ENCODE measurements around the gene MUSK.

DNA sequence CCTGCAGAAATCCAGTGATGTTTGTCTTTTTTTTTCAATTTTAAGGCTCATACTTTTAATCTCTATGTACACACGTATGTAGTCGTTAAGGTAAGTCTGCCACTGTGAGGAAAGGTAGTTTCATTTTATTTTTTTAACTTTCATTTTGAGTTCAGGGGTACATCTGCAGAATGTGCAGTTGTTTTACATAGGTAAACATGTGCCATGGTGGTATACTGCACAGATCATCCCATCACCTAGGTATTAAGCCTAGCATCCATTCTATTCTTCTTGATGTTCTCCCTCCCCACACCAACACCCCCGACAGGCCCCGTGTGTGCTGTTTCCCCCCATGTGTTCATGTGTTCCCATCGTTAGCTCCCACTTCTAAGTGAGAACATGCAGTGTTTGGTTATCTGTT lies 19.7 kb downstream of the MUSK start:
- TF ChIP-seq, protein P1, sequence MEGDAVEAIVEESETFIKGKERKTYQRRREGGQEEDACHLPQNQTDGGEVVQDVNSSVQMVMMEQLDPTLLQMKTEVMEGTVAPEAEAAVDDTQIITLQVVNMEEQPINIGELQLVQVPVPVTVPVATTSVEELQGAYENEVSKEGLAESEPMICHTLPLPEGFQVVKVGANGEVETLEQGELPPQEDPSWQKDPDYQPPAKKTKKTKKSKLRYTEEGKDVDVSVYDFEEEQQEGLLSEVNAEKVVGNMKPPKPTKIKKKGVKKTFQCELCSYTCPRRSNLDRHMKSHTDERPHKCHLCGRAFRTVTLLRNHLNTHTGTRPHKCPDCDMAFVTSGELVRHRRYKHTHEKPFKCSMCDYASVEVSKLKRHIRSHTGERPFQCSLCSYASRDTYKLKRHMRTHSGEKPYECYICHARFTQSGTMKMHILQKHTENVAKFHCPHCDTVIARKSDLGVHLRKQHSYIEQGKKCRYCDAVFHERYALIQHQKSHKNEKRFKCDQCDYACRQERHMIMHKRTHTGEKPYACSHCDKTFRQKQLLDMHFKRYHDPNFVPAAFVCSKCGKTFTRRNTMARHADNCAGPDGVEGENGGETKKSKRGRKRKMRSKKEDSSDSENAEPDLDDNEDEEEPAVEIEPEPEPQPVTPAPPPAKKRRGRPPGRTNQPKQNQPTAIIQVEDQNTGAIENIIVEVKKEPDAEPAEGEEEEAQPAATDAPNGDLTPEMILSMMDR (optimal IDR thresholded peaks at IDR 0.05 in 1 of 3, IDR thresholded peaks at IDR 0.05 in 1 of 3, conservative IDR thresholded peaks at IDR 0.05 in 1 of 3; ENCODE audit: extremely low read depth in 1 of 3, insufficient read depth in 2 of 3, low read length in 3 of 3): no peak
- TF ChIP-seq EZH2 (IDR thresholded peaks at IDR 0.05; ENCODE audit: low read length): no peak

All from keratinocyte (primary cell).